Heart right ventricle (tissue), 16 donors: ENCODE data around the gene IL19. TPM values are rescaled to one million over a fixed set of nuclear protein-coding genes. Genes with fewer than 3 reads are reported as not detected.
"Not testable (repeated sequence)": the region's sequence is repeated elsewhere in the genome, so short reads cannot be mapped to it uniquely, and the experiment has no call there.

Source experiments
- ATAC-seq, 8 donors: fragments of 200-7000 bp; cut with Tn5 transposase; one replicate each; pipeline ENCODE4 v1.9.1; 2020; ENCODE audit warnings: mild to moderate bottlenecking in 8 of 8, moderate library complexity in 8 of 8, moderate number of reproducible peaks in 1 of 8
- DNase-seq, 2 donors: peaks; one replicate each; pipeline ENCODE4 v3.0.0-alpha.2; 2020
- H3K27ac ChIP-seq, 10 donors: fragments of 200-600 bp; sonication (generic) in 2 of 10; one replicate each; pipeline versions ENCODE4 v1.5.0 to v1.8.0; 2020 to 2022; ENCODE audit warnings: mild to moderate bottlenecking in 3 of 10
- H3K27me3 ChIP-seq, 7 donors: fragments of 200-600 bp; one replicate each; pipeline ENCODE4 v1.8.0; 2021 to 2022; ENCODE audit warnings: mild to moderate bottlenecking in 2 of 7
- H3K36me3 ChIP-seq, 9 donors: fragments of 200-600 bp; sonication (generic) in 1 of 9; one replicate each; pipeline versions ENCODE4 v1.5.0 to v1.8.0; 2020 to 2022; ENCODE audit warnings: mild to moderate bottlenecking in 2 of 9
- H3K4me1 ChIP-seq, 9 donors: fragments of 200-600 bp; sonication (generic) in 1 of 9; one replicate each; pipeline versions ENCODE4 v1.5.0 to v1.8.0; 2020 to 2022; ENCODE audit warnings: mild to moderate bottlenecking in 4 of 9
- H3K4me3 ChIP-seq, 10 donors: fragments of 200-600 bp; sonication (generic) in 2 of 10; one replicate each; pipeline versions ENCODE4 v1.5.0 to v1.8.0; 2020 to 2022; ENCODE audit warnings: mild to moderate bottlenecking in 7 of 10, moderate library complexity in 2 of 10
- H3K9me3 ChIP-seq, 11 donors: fragments of 200-600 bp in 10 of 11; sonication (generic) in 2 of 11; one replicate each; pipeline versions ENCODE4 v1.5.0 to v1.8.0; 2013 to 2022; ENCODE audit warnings: mild to moderate bottlenecking in 2 of 11, control low read depth in 1 of 11, moderate library complexity in 1 of 11
- WGBS, 2 donors: extraction: QIAGEN DNeasy Blood & Tissue Kit; methylation state at CpG; one replicate each; pipeline ENCODE4 v1.1.7; 2013; ENCODE audit warnings: inconsistent platforms in 1 of 2; 5-methylcytosine and 5-hydroxymethylcytosine counted together
- intact Hi-C, 10 donors: fragments of 100-400 bp; cut with DNase I; formaldehyde crosslinking; loops; one replicate each; pipeline versions ENCODE4 v1.11.1 to v1.14.2; 2022
- polyA plus RNA-seq, 2 donors: library from polyadenylated mRNA; stranded (reverse); fragments of 200-250 nt; gene quantifications; one replicate each; pipeline ENCODE4 v1.2.3, GENCODE V29; 2013
- total RNA-seq, 10 donors: library from RNA; stranded (reverse); fragmentation: NEBNext Ultra II Directional in 3 of 10; extraction: Animal tissue kit (Norgen Biotek cat#: 25700) in 3 of 10; gene quantifications; one replicate each; pipeline versions ENCODE4 v1.2.1 to v1.2.4, GENCODE V29; 2021 to 2023
- TF ChIP-seq, protein P1 (sequence below), 9 donors: fragments of 200-600 bp; sonication (generic) in 2 of 9; IDR thresholded peaks; one replicate each; pipeline versions ENCODE4 v1.5.0 to v1.8.0; 2021 to 2022; ENCODE audit warnings: antibody characterized with exemption in 9 of 9, mild to moderate bottlenecking in 5 of 9, moderate library complexity in 1 of 9
- donor health status: Arrhythmogenic right ventricular cardiomyopathy.
- donor health status: ischemic (EF 13 %, LVEDD 7.1; RV severe dilation, severe dysfunction).
- donor health status: healthy with polysubstance abuse.
- donor health status: DM: no; HTN: yes; CAD: no.
- donor health status: DM: no; HTN: no; CAD: no.
- donor health status: ischemic (EF 25% LVEDD 6.9; RV normal size, moderate dysfunction).
- donor health status: ischemic (EF 25% LVEDD 5.7; RV mildly dilated, moderate dysfunction).
- donor health status: healthy.
- donor health status: DM: yes; HTN: yes; CAD: no.
- donor health status: Ischemic cardiomyopathy.
- donor health status: ischemic (EF 35%, LVEDD 5.7; RV mildly dilated, moderate dysfunction).
- donor health status: nonischemic (EF 11% LVEDD 7.7; RV severe dilation, severe dysfunction).
- donor health status: DM: yes; HTN: yes; CAD: no.
- donor health status: PGD.
- donor health status: ischemic (EF 29% LVEDD 5.4; RV normal size, mild dysfunction).
- donor health status: nonischemic (EF 23%, LVEDD 6.1; RV moderate dilation, normal function).

IL19 gene
- total and polyA plus RNA-seq, 12 donors, result not detected

DNA sequence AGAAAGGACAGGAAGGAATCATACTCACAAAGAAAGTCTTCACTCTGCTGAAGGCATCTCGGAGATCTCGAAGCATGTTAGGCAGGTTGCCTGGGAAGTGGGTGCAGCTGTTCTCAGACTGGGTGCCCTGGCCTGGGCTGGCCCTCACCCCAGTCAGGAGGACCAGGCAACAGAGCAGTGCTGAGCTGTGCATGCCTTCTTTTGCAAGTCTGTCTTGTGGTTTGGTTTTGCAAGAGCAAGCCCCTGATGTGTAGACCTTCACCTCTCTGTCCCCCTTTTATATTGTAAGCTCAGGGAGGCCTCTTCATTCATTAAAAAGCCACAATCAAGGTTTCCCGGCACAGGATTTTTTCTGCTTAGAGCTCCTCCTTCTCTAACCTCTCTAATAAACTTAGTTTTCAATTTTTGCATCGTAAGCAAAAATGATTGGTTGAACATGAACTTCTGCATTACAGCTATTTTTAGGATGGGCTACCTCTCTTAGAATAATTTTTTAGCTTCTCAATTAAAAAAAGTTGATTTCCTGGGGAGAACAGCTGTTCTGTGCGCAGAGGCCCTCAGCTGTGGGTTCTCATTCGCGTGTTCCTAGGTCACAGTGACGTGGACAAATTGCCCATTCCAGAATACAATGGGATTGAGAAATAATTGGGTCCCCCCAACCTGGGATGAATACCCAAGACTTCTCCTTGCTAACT, 1.8 kb downstream of the IL19 start, which contains the start of gene IL10:
Gene IL10, minus strand, starts transcription at position 252 of the 695 bp plus-strand sequence. Its CDS starts 59 bp downstream, at position 193.
- ATAC-seq (peak in 7 of 8 donors; percentile 33 to 64 (median 57)), DNase-seq (no peak)
- Histone ChIP-seq H3K9me3 (no peaks in the 10 kb centered on the region), H3K36me3 (no peaks in the 10 kb centered on the region), H3K27ac (peak within 1 kb of the TSS in 2 of 10 donors; percentile 28 to 91), H3K4me3 (peak within 1 kb of the TSS in 1 of 10 donors; percentile 49), H3K27me3 (peaks cover 0 to 22% (median 0%) of the 10 kb centered on the region in 7 donors), H3K4me1 (peaks cover 0 to 71% (median 0%) of the 10 kb centered on the region in 9 donors)
- intact Hi-C loops, result no loop called here
- TF ChIP-seq, protein P1, sequence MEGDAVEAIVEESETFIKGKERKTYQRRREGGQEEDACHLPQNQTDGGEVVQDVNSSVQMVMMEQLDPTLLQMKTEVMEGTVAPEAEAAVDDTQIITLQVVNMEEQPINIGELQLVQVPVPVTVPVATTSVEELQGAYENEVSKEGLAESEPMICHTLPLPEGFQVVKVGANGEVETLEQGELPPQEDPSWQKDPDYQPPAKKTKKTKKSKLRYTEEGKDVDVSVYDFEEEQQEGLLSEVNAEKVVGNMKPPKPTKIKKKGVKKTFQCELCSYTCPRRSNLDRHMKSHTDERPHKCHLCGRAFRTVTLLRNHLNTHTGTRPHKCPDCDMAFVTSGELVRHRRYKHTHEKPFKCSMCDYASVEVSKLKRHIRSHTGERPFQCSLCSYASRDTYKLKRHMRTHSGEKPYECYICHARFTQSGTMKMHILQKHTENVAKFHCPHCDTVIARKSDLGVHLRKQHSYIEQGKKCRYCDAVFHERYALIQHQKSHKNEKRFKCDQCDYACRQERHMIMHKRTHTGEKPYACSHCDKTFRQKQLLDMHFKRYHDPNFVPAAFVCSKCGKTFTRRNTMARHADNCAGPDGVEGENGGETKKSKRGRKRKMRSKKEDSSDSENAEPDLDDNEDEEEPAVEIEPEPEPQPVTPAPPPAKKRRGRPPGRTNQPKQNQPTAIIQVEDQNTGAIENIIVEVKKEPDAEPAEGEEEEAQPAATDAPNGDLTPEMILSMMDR (IDR thresholded peaks at IDR 0.05), result no peak
- WGBS, 2 donors, result 82 to 89% methylated on average over 8 of the region's 8 CpGs

DNA sequence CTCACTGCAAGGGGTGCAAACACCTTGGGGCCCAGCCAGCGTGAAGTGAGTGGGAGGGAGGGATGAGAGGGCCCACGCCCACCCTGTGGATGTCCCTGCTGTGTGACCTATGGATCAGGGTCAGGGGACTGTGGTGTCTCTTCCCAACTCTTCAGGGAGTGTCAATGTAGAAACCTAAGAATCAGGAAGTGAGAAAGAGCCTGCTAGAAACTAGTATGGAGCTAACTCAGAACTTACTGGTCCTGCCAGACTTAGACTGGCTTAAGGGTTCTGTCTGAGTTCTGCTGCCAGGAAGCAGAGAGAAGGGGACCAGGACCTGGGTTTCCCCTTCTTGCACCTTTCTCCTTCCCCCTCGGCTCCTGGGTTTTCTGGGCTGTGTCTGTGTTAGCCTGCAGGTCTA, 3.5 kb downstream of the IL19 start:
- ATAC-seq (peak in 1 of 8 donors; percentile 48), DNase-seq (no peak)
- TF ChIP-seq, protein P1 (IDR thresholded peaks at IDR 0.05), result no peak
- intact Hi-C loops, result no loop called here
- no peaks in the 10 kb centered on the region for H3K9me3 ChIP-seq
- H3K27me3 ChIP-seq, result peaks cover 0 to 22% (median 0%) of the 10 kb centered on the region in 7 donors
- 74 to 83% methylated on average over 3 of the region's 3 CpGs for WGBS, 2 donors
- H3K36me3 ChIP-seq, result no peaks in the 10 kb centered on the region
- no peak overlapping the region for H3K4me3 ChIP-seq
- H3K27ac ChIP-seq, result peak overlapping the region in 1 of 10 donors; percentile 72
- peaks cover 0 to 69% (median 0%) of the 10 kb centered on the region in 9 donors for H3K4me1 ChIP-seq

DNA sequence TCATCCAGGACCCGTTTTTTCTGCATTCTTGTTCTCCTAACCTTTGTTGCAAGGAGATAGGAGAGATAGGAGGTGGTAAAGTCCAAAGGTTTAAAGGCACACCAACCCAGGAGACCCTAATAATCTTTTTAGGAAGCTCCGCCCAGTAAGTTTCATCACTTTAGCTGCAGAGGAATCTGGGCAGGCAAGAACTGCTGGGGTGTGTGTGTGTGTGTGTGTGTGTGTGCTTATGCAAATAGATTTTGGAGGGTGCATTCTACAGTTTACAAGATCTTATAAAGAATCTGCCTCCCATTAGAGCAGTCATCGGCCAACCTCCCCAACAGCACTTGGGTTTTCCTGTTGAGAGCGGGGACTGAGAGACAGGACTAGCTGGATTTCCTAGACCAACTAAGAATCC, 5.7 kb downstream of the IL19 start:
- Histone ChIP-seq H3K36me3 (no peaks in the 10 kb centered on the region), H3K27me3 (peaks cover 0 to 22% (median 0%) of the 10 kb centered on the region in 7 donors), H3K4me3 (no peak overlapping the region), H3K9me3 (no peaks in the 10 kb centered on the region), H3K27ac (no peak overlapping the region), H3K4me1 (peaks cover 0 to 50% (median 0%) of the 10 kb centered on the region in 9 donors)
- intact Hi-C loops, result no loop called here
- WGBS, 2 donors, result 73 to 88% methylated on average over 4 of the region's 4 CpGs
- TF ChIP-seq, protein P1 (IDR thresholded peaks at IDR 0.05), result no peak
- no peak for DNase-seq
- no peak for ATAC-seq

DNA sequence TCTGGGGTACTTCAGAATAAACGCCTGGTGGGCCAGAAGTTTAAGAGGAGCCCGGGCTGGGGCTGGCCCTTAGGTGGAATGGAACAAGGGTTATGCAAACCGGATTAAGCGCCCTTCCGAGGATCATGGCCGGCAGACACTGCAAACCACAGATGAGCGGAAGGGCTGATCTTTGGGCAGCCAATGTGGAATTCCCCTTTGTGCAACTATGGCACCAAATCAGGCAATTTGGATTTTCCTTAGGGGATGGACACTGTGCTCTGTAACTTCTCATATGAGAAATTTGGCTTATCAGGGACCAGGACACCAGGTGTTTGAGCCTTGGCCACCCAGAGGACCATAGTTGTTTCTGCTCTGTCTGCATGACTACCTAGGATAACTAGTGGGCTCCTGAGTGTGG, 7.5 kb downstream of the IL19 start:
- no peak for DNase-seq
- H3K4me1 ChIP-seq, result peaks cover 0 to 39% (median 0%) of the 10 kb centered on the region in 9 donors
- TF ChIP-seq, protein P1 (IDR thresholded peaks at IDR 0.05), result no peak
- no peak overlapping the region for H3K4me3 ChIP-seq
- peaks cover 0 to 12% (median 0%) of the 10 kb centered on the region in 7 donors for H3K27me3 ChIP-seq
- ATAC-seq, result no peak
- H3K36me3 ChIP-seq, result no peaks in the 10 kb centered on the region
- no peaks in the 10 kb centered on the region for H3K9me3 ChIP-seq
- intact Hi-C loops, result no loop called here
- H3K27ac ChIP-seq, result peak overlapping the region in 1 of 10 donors; percentile 42
- WGBS, 2 donors, result 92 to 93% methylated on average over 7 of the region's 7 CpGs

DNA sequence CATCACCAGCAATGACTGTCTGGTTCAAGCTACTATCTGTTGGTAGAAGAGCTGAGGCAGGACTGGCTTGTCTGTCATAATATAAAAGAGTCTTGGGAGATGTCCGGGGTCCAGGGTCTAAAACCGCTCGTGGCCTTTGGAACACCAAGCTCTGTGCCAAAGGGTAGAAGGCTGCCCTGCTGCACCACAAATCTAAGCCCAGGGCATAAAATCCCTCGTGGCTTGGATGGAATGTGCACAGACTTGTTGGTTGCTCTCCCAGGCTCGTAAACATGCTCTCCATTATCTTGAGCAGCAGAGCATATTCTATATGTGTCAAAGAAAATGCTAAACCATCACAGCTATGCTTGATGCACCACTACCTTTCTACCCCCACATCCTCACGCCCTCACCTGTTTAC, 8.3 kb downstream of the IL19 start:
- ATAC-seq, result not testable (repeated sequence)

More for the DNA sequence above, 8.3 kb downstream of the IL19 start:
- intact Hi-C loops, DNase-seq, H3K36me3 ChIP-seq, H3K27ac ChIP-seq, H3K9me3 ChIP-seq, H3K4me3 ChIP-seq: not testable (repeated sequence)
- 78 to 80% methylated on average over 6 of the region's 6 CpGs for WGBS, 2 donors
- peaks cover 0 to 34% (median 0%) of the 10 kb centered on the region in 9 donors for H3K4me1 ChIP-seq
- H3K27me3 ChIP-seq, result peaks cover 0 to 11% (median 0%) of the 10 kb centered on the region in 7 donors
